Kidney (tissue), 14 donors: ENCODE results near the gene ANO7. TPM values are rescaled to one million over a fixed set of nuclear protein-coding genes. Genes with fewer than 3 reads are reported as not detected.

Experiments
- DNase-seq, 5 donors: peaks; one replicate each; pipeline ENCODE4 v3.0.0-alpha.2; 2013 to 2020
- FAIRE-seq: peaks from 2 replicates; lab custom pipeline; 2012; peaks lifted over from hg19 to GRCh38; lab: Jason Lieb, UNC
- H3K27ac ChIP-seq, 2 donors: one replicate each; pipeline ENCODE4 v1.7.0; 2013; ENCODE audit warnings: low read depth in 2 of 2, low read length in 2 of 2, inconsistent platforms in 1 of 2
- H3K27me3 ChIP-seq: one replicate; pipeline ENCODE4 v1.7.1; 2013; ENCODE audit warnings: low read length, inconsistent platforms; ENCODE audit not compliant: control insufficient read depth, insufficient read depth
- H3K36me3 ChIP-seq, 3 donors: one replicate each; pipeline versions ENCODE4 v1.7.0 to v1.7.1; 2013; ENCODE audit warnings: low read length in 3 of 3, control low read depth in 1 of 3, inconsistent platforms in 1 of 3; ENCODE audit not compliant: insufficient read depth in 3 of 3, control insufficient read depth in 2 of 3
- H3K4me1 ChIP-seq, 3 donors: one replicate each; pipeline versions ENCODE4 v1.7.0 to v1.7.1; 2013; ENCODE audit warnings: low read length in 3 of 3, inconsistent platforms in 1 of 3, low read depth in 1 of 3; ENCODE audit not compliant: control insufficient read depth in 2 of 3, insufficient read depth in 2 of 3
- H3K4me3 ChIP-seq, 3 donors: one replicate each; pipeline versions ENCODE4 v1.7.0 to v1.8.1; 2013; ENCODE audit warnings: low read length in 3 of 3, control low read depth in 1 of 3, inconsistent platforms in 1 of 3
- H3K9ac ChIP-seq, 3 donors: one replicate each; pipeline versions ENCODE4 v1.7.0 to v1.7.1; 2013; ENCODE audit warnings: low read length in 3 of 3, control low read depth in 1 of 3, inconsistent platforms in 1 of 3
- H3K9me3 ChIP-seq, 3 donors: one replicate each; pipeline versions ENCODE4 v1.7.0 to v1.7.1; 2013; ENCODE audit warnings: low read length in 3 of 3, control low read depth in 1 of 3, inconsistent platforms in 1 of 3; ENCODE audit not compliant: control insufficient read depth in 2 of 3, insufficient read depth in 1 of 3
- intact Hi-C: fragments of 100-400 bp; cut with DNase I; formaldehyde crosslinking; loops from one replicate; pipeline ENCODE4 v1.11.1; 2022
- polyA plus RNA-seq: library from polyadenylated mRNA; stranded (reverse); fragments of 350-450 nt; fragmentation: Illumina TruSeq; extraction: RNeasy Lipid Tissue Mini Kit (QIAGEN cat#74804); gene quantifications from one replicate; pipeline ENCODE4 v1.2.3, GENCODE V29; 2014; ENCODE audit warnings: low read depth, low replicate concordance; ENCODE audit not compliant: insufficient read depth
- total RNA-seq: library from RNA; stranded (reverse); fragmentation: NEBNext Ultra II Directional; extraction: Animal tissue kit (Norgen Biotek cat#: 25700); gene quantifications from one replicate; pipeline ENCODE4 v1.2.1, GENCODE V29; 2021
- TF ChIP-seq, protein P1 (sequence below): IDR thresholded peaks from 3 replicates; pipeline ENCODE4 v1.5.1; 2012; ENCODE audit warnings: mild to moderate bottlenecking, moderate library complexity, borderline replicate concordance; ENCODE audit not compliant: insufficient read depth; ENCODE audit errors: extremely low read depth
- donor health status: control.
- donor health status: control.
- donor health status: control.
- donor health status: control.
- donor health status: control.
- donor health status: DM: yes; HTN: yes; CAD: no.
- donor health status: Normal renal cell carcinoma (clear cell type).

The ANO7 gene
- total and polyA plus RNA-seq, 2 donors from 2014 or later, result 1.1 to 1.9 TPM

DNA sequence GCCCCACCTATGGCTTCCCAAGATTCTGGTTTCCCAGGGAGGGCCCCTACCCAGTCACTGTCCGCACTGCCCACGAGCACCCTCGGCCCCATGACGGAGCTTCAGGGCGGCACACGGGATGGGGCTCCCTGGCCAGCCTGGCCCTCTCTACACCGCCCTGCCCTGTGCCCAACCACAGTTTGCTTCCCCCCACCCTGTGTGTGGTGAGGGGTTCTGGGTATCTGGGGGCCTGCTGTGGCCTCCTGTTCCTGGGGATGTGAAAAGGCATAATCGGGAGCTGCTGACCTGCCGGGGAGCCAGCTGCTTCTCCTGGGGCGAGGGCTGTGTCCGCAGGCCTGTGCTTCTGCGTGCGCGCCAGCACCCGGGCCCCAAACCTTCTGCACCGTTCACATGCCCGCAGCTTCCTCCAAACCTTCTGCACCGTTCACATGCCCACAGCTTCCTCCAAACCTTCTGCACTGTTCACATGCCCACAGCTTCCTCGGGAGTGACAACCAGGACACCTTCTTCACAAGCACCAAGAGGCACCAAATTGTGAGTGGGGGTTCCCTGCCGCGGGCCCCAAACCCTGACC lies 12.4 kb downstream of the ANO7 start:
- H3K9me3 ChIP-seq, result no peaks in the 10 kb centered on the region
- no peaks in the 10 kb centered on the region for H3K27me3 ChIP-seq
- no peaks in the 10 kb centered on the region for H3K36me3 ChIP-seq
- H3K4me3 ChIP-seq, result no peak overlapping the region
- no peak overlapping the region for H3K27ac ChIP-seq
- FAIRE-seq, result no peak
- no peak overlapping the region for H3K9ac ChIP-seq
- no peak for DNase-seq
- H3K4me1 ChIP-seq, result no peaks in the 10 kb centered on the region
- TF ChIP-seq, protein P1, sequence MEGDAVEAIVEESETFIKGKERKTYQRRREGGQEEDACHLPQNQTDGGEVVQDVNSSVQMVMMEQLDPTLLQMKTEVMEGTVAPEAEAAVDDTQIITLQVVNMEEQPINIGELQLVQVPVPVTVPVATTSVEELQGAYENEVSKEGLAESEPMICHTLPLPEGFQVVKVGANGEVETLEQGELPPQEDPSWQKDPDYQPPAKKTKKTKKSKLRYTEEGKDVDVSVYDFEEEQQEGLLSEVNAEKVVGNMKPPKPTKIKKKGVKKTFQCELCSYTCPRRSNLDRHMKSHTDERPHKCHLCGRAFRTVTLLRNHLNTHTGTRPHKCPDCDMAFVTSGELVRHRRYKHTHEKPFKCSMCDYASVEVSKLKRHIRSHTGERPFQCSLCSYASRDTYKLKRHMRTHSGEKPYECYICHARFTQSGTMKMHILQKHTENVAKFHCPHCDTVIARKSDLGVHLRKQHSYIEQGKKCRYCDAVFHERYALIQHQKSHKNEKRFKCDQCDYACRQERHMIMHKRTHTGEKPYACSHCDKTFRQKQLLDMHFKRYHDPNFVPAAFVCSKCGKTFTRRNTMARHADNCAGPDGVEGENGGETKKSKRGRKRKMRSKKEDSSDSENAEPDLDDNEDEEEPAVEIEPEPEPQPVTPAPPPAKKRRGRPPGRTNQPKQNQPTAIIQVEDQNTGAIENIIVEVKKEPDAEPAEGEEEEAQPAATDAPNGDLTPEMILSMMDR, result no peak
- intact Hi-C loops, result no loop called here

GRCh38 chr2:241201445-241202267 lies 13.2 kb downstream of the ANO7 start:
- Histone ChIP-seq H3K36me3 (no peaks in the 10 kb centered on the region), H3K9ac (no peak overlapping the region), H3K27ac (no peak overlapping the region), H3K27me3 (no peaks in the 10 kb centered on the region), H3K4me3 (no peak overlapping the region), H3K4me1 (no peaks in the 10 kb centered on the region), H3K9me3 (no peaks in the 10 kb centered on the region)
- TF ChIP-seq, protein P1, result no peak
- DNase-seq, result no peak
- no peak for FAIRE-seq
- intact Hi-C loops, result no loop called here

DNA sequence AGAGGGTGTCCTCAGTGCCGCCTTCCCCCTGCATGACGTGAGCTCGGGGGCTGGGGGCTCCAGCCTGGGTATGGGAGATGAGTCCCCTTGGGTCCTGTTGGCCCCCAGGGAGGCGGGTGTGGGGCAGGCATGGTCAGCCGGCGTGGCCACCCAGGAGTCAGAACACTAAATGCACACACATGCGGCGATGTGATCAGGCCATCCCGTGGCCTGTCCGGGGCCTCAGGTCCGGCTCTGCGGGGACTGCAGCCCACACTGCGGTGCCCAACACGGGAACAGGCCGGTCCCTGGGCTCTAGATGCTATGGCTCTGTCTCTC lies 13.8 kb downstream of the ANO7 start:
- Histone ChIP-seq H3K36me3 (no peaks in the 10 kb centered on the region), H3K4me1 (no peaks in the 10 kb centered on the region), H3K4me3 (no peak overlapping the region), H3K27me3 (no peaks in the 10 kb centered on the region), H3K27ac (no peak overlapping the region), H3K9ac (no peak overlapping the region), H3K9me3 (no peaks in the 10 kb centered on the region)
- intact Hi-C loops, result no loop called here
- TF ChIP-seq, protein P1, result no peak
- DNase-seq, result no peak
- FAIRE-seq, result no peak
